HEK293 (cell line): ENCODE data around the gene SGPL1.

ENCODE experiments used
- CTCF ChIA-PET: fragments of 350-600 bp; formaldehyde crosslinking; extraction: SDS; loops from one replicate; lab custom pipeline; 2021; ENCODE audit warnings: antibody characterized with exemption; lab: Yijun Ruan, JAX
- POLR2A ChIA-PET: fragments of 300-600 bp; formaldehyde crosslinking; extraction: SDS; loops from one replicate; lab custom pipeline; 2020; ENCODE audit warnings: antibody characterized with exemption, inconsistent platforms; lab: Yijun Ruan, JAX
- H3K27ac ChIP-seq: fragments of 200-500 bp; sonication (Bioruptor generic); 2 replicates; pipeline ENCODE4 v1.5.1; 2014; ENCODE audit warnings: low read depth, low read length, control low read depth, inconsistent platforms; ENCODE audit errors: extremely low read depth
- H3K36me3 ChIP-seq, 2 experiments: fragments of 200-500 bp in 1 of 2; sonication (Bioruptor generic) in 1 of 2; 1 replicate in 1 of 2; 2 replicates in 1 of 2; pipeline ENCODE4 v1.5.1; 2014 to 2017; ENCODE audit warnings: inconsistent platforms in 2 of 2, low read length in 2 of 2; ENCODE audit not compliant: control insufficient read depth in 2 of 2, insufficient read depth in 1 of 2
- H3K4me1 ChIP-seq: fragments of 200-500 bp; sonication (Bioruptor generic); 2 replicates; pipeline ENCODE4 v1.5.1; 2014; ENCODE audit warnings: mild to moderate bottlenecking, low read length, inconsistent platforms; ENCODE audit not compliant: control insufficient read depth, insufficient read depth
- H3K4me3 ChIP-seq: 2 replicates; pipeline ENCODE4 v1.5.1; 2011; ENCODE audit warnings: low read depth, mild to moderate bottlenecking, control low read depth, low read length, moderate library complexity
- H3K9me3 ChIP-seq: fragments of 200-500 bp; sonication (Bioruptor generic); 2 replicates; pipeline ENCODE4 v1.5.1; 2014; ENCODE audit warnings: low read depth, low read length, inconsistent platforms; ENCODE audit not compliant: control insufficient read depth, insufficient read depth
- GLI4 ChIP-seq: fragments of 450-650 bp; formaldehyde crosslinking; IDR thresholded peaks from 2 replicates; pipeline ENCODE4 v1.5.1; 2016; ENCODE audit warnings: missing biosample characterization, missing genetic modification characterization
- YY2 ChIP-seq: fragments of 450-650 bp; formaldehyde crosslinking; IDR thresholded peaks from 2 replicates; pipeline ENCODE4 v1.5.1; 2016; ENCODE audit warnings: missing biosample characterization, missing genetic modification characterization
- ZBTB1 ChIP-seq: fragments of 450-650 bp; formaldehyde crosslinking; IDR thresholded peaks from 2 replicates; pipeline ENCODE4 v1.5.1; 2016; ENCODE audit warnings: missing biosample characterization, missing genetic modification characterization
- ZBTB10 ChIP-seq: fragments of 450-650 bp; formaldehyde crosslinking; IDR thresholded peaks from 2 replicates; pipeline ENCODE4 v1.5.1; 2016; ENCODE audit warnings: missing biosample characterization, missing genetic modification characterization
- ZBTB26 ChIP-seq: fragments of 450-650 bp; formaldehyde crosslinking; optimal IDR thresholded peaks from 2 replicates; pipeline ENCODE3; 2016; ENCODE audit warnings: missing biosample characterization, mild to moderate bottlenecking, missing genetic modification characterization
- ZBTB8A ChIP-seq: fragments of 450-650 bp; formaldehyde crosslinking; IDR thresholded peaks from 2 replicates; pipeline ENCODE4 v1.5.1; 2016; ENCODE audit warnings: missing biosample characterization, missing genetic modification characterization
- ZFP37 ChIP-seq: fragments of 450-650 bp; formaldehyde crosslinking; IDR thresholded peaks from 2 replicates; pipeline ENCODE4 v1.5.1; 2016; ENCODE audit warnings: missing biosample characterization, missing genetic modification characterization
- ZIC2 ChIP-seq: fragments of 450-650 bp; formaldehyde crosslinking; IDR thresholded peaks from 2 replicates; pipeline ENCODE4 v1.5.1; 2016; ENCODE audit warnings: missing biosample characterization, missing genetic modification characterization
- ZNF274 ChIP-seq, 2 experiments: fragments of 200-500 bp in 1 of 2; fragments of 450-650 bp in 1 of 2; sonication (Bioruptor generic) in 1 of 2; formaldehyde crosslinking in 1 of 2; IDR thresholded peaks; 2 replicates each; pipeline versions ENCODE4 v1.5.1 to v1.6.1; 2014 to 2016; ENCODE audit warnings: borderline replicate concordance in 1 of 2, inconsistent platforms in 1 of 2, low read length in 1 of 2, missing biosample characterization in 1 of 2, missing genetic modification characterization in 1 of 2
- ZNF311 ChIP-seq: fragments of 450-650 bp; formaldehyde crosslinking; IDR thresholded peaks from 2 replicates; pipeline ENCODE4 v1.5.1; 2017; ENCODE audit warnings: missing biosample characterization, missing genetic modification characterization, borderline replicate concordance
- ZNF324 ChIP-seq: fragments of 450-650 bp; formaldehyde crosslinking; IDR thresholded peaks from 2 replicates; pipeline ENCODE4 v1.5.1; 2016; ENCODE audit warnings: missing biosample characterization, missing genetic modification characterization
- ZNF488 ChIP-seq: fragments of 450-650 bp; formaldehyde crosslinking; IDR thresholded peaks from 2 replicates; pipeline ENCODE4 v1.5.1; 2016; ENCODE audit warnings: missing biosample characterization, missing genetic modification characterization
- ZNF571 ChIP-seq: fragments of 450-650 bp; formaldehyde crosslinking; IDR thresholded peaks from 2 replicates; pipeline ENCODE4 v1.5.0; 2017; ENCODE audit warnings: missing biosample characterization, missing genetic modification characterization
- ZNF580 ChIP-seq: fragments of 450-650 bp; formaldehyde crosslinking; IDR thresholded peaks from 2 replicates; pipeline ENCODE4 v1.5.1; 2016; ENCODE audit warnings: missing biosample characterization, missing genetic modification characterization
- ZNF596 ChIP-seq: fragments of 450-650 bp; IDR thresholded peaks from 2 replicates; pipeline ENCODE4 v1.5.0; 2018; ENCODE audit warnings: missing biosample characterization, mild to moderate bottlenecking, missing genetic modification characterization, moderate library complexity
- ZSCAN30 ChIP-seq: fragments of 450-650 bp; IDR thresholded peaks from 2 replicates; pipeline ENCODE4 v1.5.1; 2018; ENCODE audit warnings: missing biosample characterization, mild to moderate bottlenecking, missing genetic modification characterization, moderate library complexity
- TF ChIP-seq, protein P1 (sequence below): fragments of 450-650 bp; IDR thresholded peaks from 2 replicates; pipeline ENCODE4 v1.5.1; 2018; ENCODE audit warnings: missing biosample characterization, missing genetic modification characterization
- TF ChIP-seq, protein P2 (sequence below): fragments of 450-650 bp; formaldehyde crosslinking; IDR thresholded peaks from 2 replicates; pipeline ENCODE4 v1.5.1; 2016; ENCODE audit warnings: missing biosample characterization, missing genetic modification characterization
- TF ChIP-seq, protein P3 (sequence below): fragments of 450-650 bp; formaldehyde crosslinking; conservative IDR thresholded peaks from 2 replicates; pipeline ENCODE4 v1.5.1; 2016; ENCODE audit warnings: low read depth, missing biosample characterization, missing genetic modification characterization

Gene SGPL1

DNA sequence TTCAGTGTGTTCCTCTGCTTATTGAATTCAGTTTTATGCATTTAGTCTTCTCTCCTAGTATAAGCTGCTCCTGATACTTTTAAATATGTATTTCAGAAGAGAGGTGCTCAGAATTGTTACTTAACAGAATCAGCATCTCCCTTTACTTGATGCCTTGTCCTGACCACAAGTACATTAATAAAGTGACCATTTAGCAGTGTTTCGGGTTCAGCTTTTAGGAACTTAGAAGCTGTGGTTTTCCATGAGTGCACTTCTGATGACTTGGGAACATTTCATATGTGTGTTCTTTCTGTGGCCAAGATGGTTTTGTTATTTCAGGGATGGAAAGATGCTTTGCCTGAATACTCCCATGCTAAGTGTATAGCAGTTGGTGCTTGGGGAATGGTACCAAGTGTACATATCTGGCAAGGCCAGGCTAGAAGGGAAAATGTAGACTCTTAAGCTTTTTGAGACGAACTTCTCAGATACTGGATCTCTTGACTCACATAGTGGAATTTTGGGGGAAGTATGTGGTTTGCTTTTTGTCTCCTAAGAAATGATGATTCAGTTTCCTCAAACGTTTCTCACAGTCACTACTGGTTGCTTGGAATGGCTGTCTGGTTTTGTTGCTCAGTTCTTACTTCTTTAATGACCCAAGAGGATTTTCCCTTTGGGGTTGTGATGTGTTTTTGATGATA, 17.2 kb downstream of the SGPL1 start:
- CTCF ChIA-PET = interaction anchor here (0.8 to 1.0 kb wide), 2 partner anchors 16 to 48 kb away, joined by 3 read pairs; no protein-coding TSS in a partner anchor
- peaks cover 9% of the 10 kb centered on the region; the same call in 1 of the 2 replicates for H3K4me1 ChIP-seq
- TF ChIP-seq ZNF324 (tag by site-specific recombination) (no peak), ZIC2 (no peak), ZBTB1 (no peak), YY2 (tag by site-specific recombination) (no peak), ZNF596 (tag by site-specific recombination) (no peak), ZBTB8A (tag by site-specific recombination) (no peak), ZNF274 (IDR thresholded peaks at IDR 0.05; ENCODE audit: low read length) (no peak), ZNF274 (tag by site-specific recombination; IDR thresholded peaks at IDR 0.05; ENCODE audit: borderline replicate concordance) (no peak), ZNF311 (tag by site-specific recombination) (no peak), ZSCAN30 (no peak), ZNF488 (tag by site-specific recombination) (no peak)
- TF ChIP-seq, protein P1, sequence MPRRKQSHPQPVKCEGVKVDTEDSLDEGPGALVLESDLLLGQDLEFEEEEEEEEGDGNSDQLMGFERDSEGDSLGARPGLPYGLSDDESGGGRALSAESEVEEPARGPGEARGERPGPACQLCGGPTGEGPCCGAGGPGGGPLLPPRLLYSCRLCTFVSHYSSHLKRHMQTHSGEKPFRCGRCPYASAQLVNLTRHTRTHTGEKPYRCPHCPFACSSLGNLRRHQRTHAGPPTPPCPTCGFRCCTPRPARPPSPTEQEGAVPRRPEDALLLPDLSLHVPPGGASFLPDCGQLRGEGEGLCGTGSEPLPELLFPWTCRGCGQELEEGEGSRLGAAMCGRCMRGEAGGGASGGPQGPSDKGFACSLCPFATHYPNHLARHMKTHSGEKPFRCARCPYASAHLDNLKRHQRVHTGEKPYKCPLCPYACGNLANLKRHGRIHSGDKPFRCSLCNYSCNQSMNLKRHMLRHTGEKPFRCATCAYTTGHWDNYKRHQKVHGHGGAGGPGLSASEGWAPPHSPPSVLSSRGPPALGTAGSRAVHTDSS = no peak
- TF ChIP-seq, protein P2, sequence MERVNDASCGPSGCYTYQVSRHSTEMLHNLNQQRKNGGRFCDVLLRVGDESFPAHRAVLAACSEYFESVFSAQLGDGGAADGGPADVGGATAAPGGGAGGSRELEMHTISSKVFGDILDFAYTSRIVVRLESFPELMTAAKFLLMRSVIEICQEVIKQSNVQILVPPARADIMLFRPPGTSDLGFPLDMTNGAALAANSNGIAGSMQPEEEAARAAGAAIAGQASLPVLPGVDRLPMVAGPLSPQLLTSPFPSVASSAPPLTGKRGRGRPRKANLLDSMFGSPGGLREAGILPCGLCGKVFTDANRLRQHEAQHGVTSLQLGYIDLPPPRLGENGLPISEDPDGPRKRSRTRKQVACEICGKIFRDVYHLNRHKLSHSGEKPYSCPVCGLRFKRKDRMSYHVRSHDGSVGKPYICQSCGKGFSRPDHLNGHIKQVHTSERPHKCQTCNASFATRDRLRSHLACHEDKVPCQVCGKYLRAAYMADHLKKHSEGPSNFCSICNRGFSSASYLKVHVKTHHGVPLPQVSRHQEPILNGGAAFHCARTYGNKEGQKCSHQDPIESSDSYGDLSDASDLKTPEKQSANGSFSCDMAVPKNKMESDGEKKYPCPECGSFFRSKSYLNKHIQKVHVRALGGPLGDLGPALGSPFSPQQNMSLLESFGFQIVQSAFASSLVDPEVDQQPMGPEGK (tag by site-specific recombination) = no peak
- TF ChIP-seq, protein P3, sequence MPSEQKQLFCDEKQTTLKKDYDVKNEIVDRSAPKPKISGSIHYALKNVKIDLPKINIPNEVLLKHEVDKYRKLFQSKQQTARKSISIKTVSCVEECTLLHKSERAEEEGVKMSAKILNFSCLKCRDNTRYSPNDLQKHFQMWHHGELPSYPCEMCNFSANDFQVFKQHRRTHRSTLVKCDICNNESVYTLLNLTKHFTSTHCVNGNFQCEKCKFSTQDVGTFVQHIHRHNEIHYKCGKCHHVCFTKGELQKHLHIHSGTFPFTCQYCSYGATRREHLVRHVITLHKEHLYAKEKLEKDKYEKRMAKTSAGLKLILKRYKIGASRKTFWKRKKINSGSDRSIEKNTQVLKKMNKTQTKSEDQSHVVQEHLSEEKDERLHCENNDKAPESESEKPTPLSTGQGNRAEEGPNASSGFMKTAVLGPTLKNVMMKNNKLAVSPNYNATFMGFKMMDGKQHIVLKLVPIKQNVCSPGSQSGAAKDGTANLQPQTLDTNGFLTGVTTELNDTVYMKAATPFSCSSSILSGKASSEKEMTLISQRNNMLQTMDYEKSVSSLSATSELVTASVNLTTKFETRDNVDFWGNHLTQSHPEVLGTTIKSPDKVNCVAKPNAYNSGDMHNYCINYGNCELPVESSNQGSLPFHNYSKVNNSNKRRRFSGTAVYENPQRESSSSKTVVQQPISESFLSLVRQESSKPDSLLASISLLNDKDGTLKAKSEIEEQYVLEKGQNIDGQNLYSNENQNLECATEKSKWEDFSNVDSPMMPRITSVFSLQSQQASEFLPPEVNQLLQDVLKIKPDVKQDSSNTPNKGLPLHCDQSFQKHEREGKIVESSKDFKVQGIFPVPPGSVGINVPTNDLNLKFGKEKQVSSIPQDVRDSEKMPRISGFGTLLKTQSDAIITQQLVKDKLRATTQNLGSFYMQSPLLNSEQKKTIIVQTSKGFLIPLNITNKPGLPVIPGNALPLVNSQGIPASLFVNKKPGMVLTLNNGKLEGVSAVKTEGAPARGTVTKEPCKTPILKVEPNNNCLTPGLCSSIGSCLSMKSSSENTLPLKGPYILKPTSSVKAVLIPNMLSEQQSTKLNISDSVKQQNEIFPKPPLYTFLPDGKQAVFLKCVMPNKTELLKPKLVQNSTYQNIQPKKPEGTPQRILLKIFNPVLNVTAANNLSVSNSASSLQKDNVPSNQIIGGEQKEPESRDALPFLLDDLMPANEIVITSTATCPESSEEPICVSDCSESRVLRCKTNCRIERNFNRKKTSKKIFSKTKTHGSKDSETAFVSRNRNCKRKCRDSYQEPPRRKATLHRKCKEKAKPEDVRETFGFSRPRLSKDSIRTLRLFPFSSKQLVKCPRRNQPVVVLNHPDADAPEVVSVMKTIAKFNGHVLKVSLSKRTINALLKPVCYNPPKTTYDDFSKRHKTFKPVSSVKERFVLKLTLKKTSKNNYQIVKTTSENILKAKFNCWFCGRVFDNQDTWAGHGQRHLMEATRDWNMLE (tag by site-specific recombination) = no peak
- TF ChIP-seq, all 188 proteins: peak for 0
- Histone ChIP-seq H3K36me3 (peaks cover 5 to 15% of the 10 kb centered on the region in 2 experiments; a peak in 2 of 3 replicates), H3K9me3 (no peaks in the 10 kb centered on the region), H3K27ac (no peak overlapping the region), H3K4me3 (no peak overlapping the region)
- POLR2A ChIA-PET = no interaction called here

DNA sequence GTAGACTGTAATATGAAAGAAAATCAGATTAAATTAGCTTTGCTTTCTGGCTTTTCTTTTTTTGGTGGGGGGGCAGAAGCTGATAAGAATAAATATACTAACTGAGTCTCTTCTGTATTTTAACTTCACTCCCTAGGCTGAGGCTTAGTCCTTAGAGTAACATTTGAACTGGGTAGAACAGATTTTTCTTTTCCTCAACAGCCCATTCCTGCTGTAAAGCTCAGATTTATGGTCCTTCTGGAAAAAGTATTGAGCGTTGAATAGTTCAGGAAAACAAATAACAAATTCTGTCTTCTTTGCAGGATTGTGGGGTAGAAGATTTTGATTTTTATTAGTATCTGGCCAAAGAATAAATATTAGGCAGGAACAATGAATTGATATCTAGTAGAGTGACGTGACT, 17.9 kb downstream of the SGPL1 start:
- CTCF ChIA-PET = interaction anchor here (0.6 to 1.0 kb wide), 2 partner anchors 47 to 92 kb away, joined by 3 read pairs; no protein-coding TSS in a partner anchor
- POLR2A ChIA-PET = no interaction called here
- TF ChIP-seq GLI4 (tag by site-specific recombination) (no peak), ZNF580 (tag by site-specific recombination) (no peak), ZFP37 (no peak), ZBTB26 (no peak), ZNF571 (no peak), ZBTB10 (tag by site-specific recombination) (no peak)
- Histone ChIP-seq H3K4me3 (no peak overlapping the region), H3K27ac (no peak overlapping the region), H3K9me3 (no peaks in the 10 kb centered on the region), H3K36me3 (peaks cover 5 to 16% of the 10 kb centered on the region in 2 experiments; a peak in 2 of 3 replicates), H3K4me1 (peaks cover 5% of the 10 kb centered on the region; the same call in 1 of the 2 replicates)
